H1 (cell line): Measurements from ENCODE around the gene PRDX5. TPM values are rescaled to one million over a fixed set of nuclear protein-coding genes. Genes with fewer than 3 reads are reported as not detected.

ENCODE experiments used
- CTCF ChIA-PET: fragments of 300-600 bp; sonication (Branson Sonifier 250); formaldehyde crosslinking; loops from one replicate; lab custom pipeline; 2021; ENCODE audit not compliant: partially characterized antibody; lab: Charles Lee
- POLR2A ChIA-PET: fragments of 300-600 bp; sonication (Branson Sonifier 250); formaldehyde crosslinking; loops from one replicate; lab custom pipeline; 2021; ENCODE audit warnings: inconsistent platforms; ENCODE audit not compliant: partially characterized antibody; lab: Charles Lee
- DNase-seq, 2 experiments: peaks; one replicate each; pipeline versions ENCODE4 v3.0.0 to v3.0.0-alpha.2; 2010 to 2022; ENCODE audit warnings: low spot score in 2 of 2, low read depth in 1 of 2, mixed read lengths in 1 of 2
- FAIRE-seq: peaks from 2 replicates; lab custom pipeline; 2011; peaks lifted over from hg19 to GRCh38; lab: Jason Lieb, UNC
- H2AFZ ChIP-seq: 2 replicates; pipeline ENCODE4 v1.8.1; 2012; ENCODE audit warnings: low read length, inconsistent platforms
- H2AK5ac ChIP-seq: 2 replicates; pipeline ENCODE4 v1.6.1; 2013; ENCODE audit warnings: low read depth, low read length
- H2BK120ac ChIP-seq: replicated peaks from 2 replicates; pipeline ENCODE3; 2013; ENCODE audit warnings: low read depth, low read length, inconsistent platforms
- H2BK12ac ChIP-seq: 2 replicates; pipeline ENCODE4 v1.6.1; 2013; ENCODE audit warnings: low read depth, low read length
- H2BK15ac ChIP-seq: 2 replicates; pipeline ENCODE4 v1.6.1; 2013; ENCODE audit warnings: low read length
- H2BK20ac ChIP-seq: 2 replicates; pipeline ENCODE4 v1.6.1; 2013; ENCODE audit warnings: low read length
- H2BK5ac ChIP-seq: 2 replicates; pipeline ENCODE4 v1.6.1; 2013; ENCODE audit warnings: low read depth, low read length
- H3K14ac ChIP-seq: 2 replicates; pipeline ENCODE4 v1.6.1; 2013; ENCODE audit warnings: inconsistent platforms; ENCODE audit not compliant: insufficient read length
- H3K18ac ChIP-seq: 2 replicates; pipeline ENCODE4 v1.6.1; 2013; ENCODE audit warnings: low read length; ENCODE audit errors: extremely low read depth
- H3K23ac ChIP-seq: 2 replicates; pipeline ENCODE4 v1.6.1; 2013; ENCODE audit warnings: inconsistent platforms; ENCODE audit not compliant: insufficient read length
- H3K23me2 ChIP-seq: 2 replicates; pipeline ENCODE4 v1.6.1; 2013; ENCODE audit warnings: low read depth, low read length
- H3K27ac ChIP-seq: 2 replicates; pipeline ENCODE4 v1.6.1; 2011; ENCODE audit warnings: low read depth, low read length, inconsistent platforms
- H3K27me3 ChIP-seq, 4 experiments: replicated peaks in 1 of 4; 1 replicate in 1 of 4; 2 replicates in 3 of 4; pipeline versions ENCODE4 v1.6.1 to v1.8.1; 2011 to 2013; ENCODE audit warnings: low read length in 3 of 4, mild to moderate bottlenecking in 3 of 4, inconsistent platforms in 2 of 4, mixed read lengths in 2 of 4, moderate library complexity in 1 of 4; ENCODE audit not compliant: control insufficient read depth in 3 of 4, insufficient read depth in 3 of 4; ENCODE audit errors: extremely low read depth in 1 of 4
- H3K36me3 ChIP-seq, 4 experiments: 2 replicates each; pipeline versions ENCODE4 v1.6.1 to v1.8.1; 2011 to 2013; ENCODE audit warnings: mild to moderate bottlenecking in 4 of 4, low read length in 3 of 4, moderate library complexity in 2 of 4, control low read depth in 1 of 4, inconsistent platforms in 1 of 4; ENCODE audit not compliant: insufficient read depth in 4 of 4, control insufficient read depth in 2 of 4
- H3K4ac ChIP-seq: replicated peaks from 2 replicates; pipeline ENCODE3; 2013; ENCODE audit warnings: low read length, low read depth, mixed read lengths, inconsistent platforms; ENCODE audit not compliant: insufficient read length
- H3K4me1 ChIP-seq, 4 experiments: replicated peaks in 1 of 4; 1 replicate in 1 of 4; 2 replicates in 3 of 4; pipeline versions ENCODE4 v1.6.1 to v1.8.1; 2011 to 2013; ENCODE audit warnings: low read length in 3 of 4, inconsistent platforms in 2 of 4, mixed read lengths in 1 of 4; ENCODE audit not compliant: insufficient read depth in 4 of 4, control insufficient read depth in 3 of 4
- H3K4me2 ChIP-seq, 2 experiments: 2 replicates each; pipeline versions ENCODE4 v1.6.1 to v1.8.1; 2011 to 2013; ENCODE audit warnings: low read depth in 2 of 2, low read length in 2 of 2, control low read depth in 1 of 2, inconsistent platforms in 1 of 2, mild to moderate bottlenecking in 1 of 2; ENCODE audit not compliant: insufficient read depth in 1 of 2
- H3K4me3 ChIP-seq, 4 experiments: fragments of 200-600, 300-600 bp in 1 of 4; sonication (generic), shearing (Covaris generic), sonication (Bioruptor Twin) in 1 of 4; 2 replicates each; pipeline versions ENCODE4 v1.5.1 to v1.8.1; 2011 to 2016; ENCODE audit warnings: low read length in 4 of 4, low read depth in 3 of 4, control low read depth in 2 of 4, inconsistent platforms in 2 of 4, mild to moderate bottlenecking in 2 of 4, mixed read lengths in 1 of 4, moderate library complexity in 1 of 4; ENCODE audit not compliant: insufficient read depth in 2 of 4; ENCODE audit errors: extremely low read depth in 1 of 4
- H3K56ac ChIP-seq: replicated peaks from 2 replicates; pipeline ENCODE3; 2013; ENCODE audit warnings: low read depth, mild to moderate bottlenecking, mixed read lengths, low read length, inconsistent platforms; ENCODE audit not compliant: insufficient read length
- H3K79me1 ChIP-seq: 2 replicates; pipeline ENCODE4 v1.6.1; 2013; ENCODE audit warnings: low read depth, low read length, control low read depth
- H3K79me2 ChIP-seq, 2 experiments: 2 replicates each; pipeline versions ENCODE4 v1.6.1 to v1.8.1; 2012 to 2013; ENCODE audit warnings: low read length in 2 of 2, mild to moderate bottlenecking in 2 of 2, inconsistent platforms in 1 of 2; ENCODE audit not compliant: insufficient read depth in 2 of 2, control insufficient read depth in 1 of 2
- H3K9ac ChIP-seq, 4 experiments: replicated peaks in 1 of 4; 1 replicate in 1 of 4; 2 replicates in 3 of 4; pipeline versions ENCODE4 v1.6.1 to v1.8.1; 2011 to 2013; ENCODE audit warnings: low read depth in 3 of 4, low read length in 3 of 4, control low read depth in 2 of 4, mild to moderate bottlenecking in 2 of 4, moderate library complexity in 2 of 4, inconsistent platforms in 1 of 4; ENCODE audit errors: extremely low read depth in 1 of 4
- H3K9me3 ChIP-seq, 2 experiments: 2 replicates each; pipeline versions ENCODE4 v1.6.1 to v1.8.1; 2012 to 2013; ENCODE audit warnings: mild to moderate bottlenecking in 2 of 2, moderate library complexity in 2 of 2, control low read depth in 1 of 2, inconsistent platforms in 1 of 2, low read depth in 1 of 2, low read length in 1 of 2, mixed read lengths in 1 of 2; ENCODE audit not compliant: insufficient read depth in 2 of 2
- H4K20me1 ChIP-seq, 2 experiments: replicated peaks in 1 of 2; 2 replicates each; pipeline versions ENCODE3 to v1.8.1; 2011 to 2013; ENCODE audit warnings: inconsistent platforms in 2 of 2, low read length in 2 of 2, mild to moderate bottlenecking in 1 of 2; ENCODE audit not compliant: insufficient read depth in 2 of 2, control insufficient read depth in 1 of 2
- H4K5ac ChIP-seq: 2 replicates; pipeline ENCODE4 v1.6.1; 2013; ENCODE audit warnings: low read length, low read depth, mixed read lengths, inconsistent platforms; ENCODE audit not compliant: insufficient read length
- H4K8ac ChIP-seq: 2 replicates; pipeline ENCODE4 v1.8.0; 2013; ENCODE audit warnings: mild to moderate bottlenecking, moderate library complexity, low read length, inconsistent platforms; ENCODE audit not compliant: insufficient read depth; ENCODE audit errors: extremely low read depth
- H4K91ac ChIP-seq: replicated peaks from 2 replicates; pipeline ENCODE3; 2013; ENCODE audit warnings: low read length, mixed read lengths, inconsistent platforms; ENCODE audit not compliant: insufficient read length
- BRCA1 ChIP-seq: IDR thresholded peaks from 2 replicates; pipeline ENCODE4 v1.6.1; 2012; ENCODE audit warnings: low read depth, low read length, improper control_type of control experiment
- KDM4A ChIP-seq: IDR thresholded peaks from one replicate; pipeline ENCODE4 v1.7.1; 2012; ENCODE audit warnings: low read depth, mild to moderate bottlenecking, moderate library complexity, low read length, inconsistent platforms; ENCODE audit not compliant: severe bottlenecking
- NRF1 ChIP-seq: IDR thresholded peaks from 2 replicates; pipeline ENCODE4 v1.6.1; 2011; ENCODE audit warnings: mild to moderate bottlenecking, low read depth, low read length, improper control_type of control experiment
- RAD21 ChIP-seq, 2 experiments: IDR thresholded peaks in 1 of 2; conservative IDR thresholded peaks in 1 of 2; 2 replicates each; pipeline ENCODE4 v1.6.1; 2011; ENCODE audit warnings: low read depth in 2 of 2, low read length in 2 of 2, improper control_type of control experiment in 1 of 2, inconsistent platforms in 1 of 2, mild to moderate bottlenecking in 1 of 2, moderate library complexity in 1 of 2
- SP1 ChIP-seq: IDR thresholded peaks from 2 replicates; pipeline ENCODE4 v1.6.1; 2011; ENCODE audit warnings: low read depth, low read length
- TAF1 ChIP-seq: IDR thresholded peaks from 2 replicates; pipeline ENCODE4 v1.6.1; 2011; ENCODE audit warnings: mild to moderate bottlenecking, low read depth, low read length
- WGBS, 2 experiments: shearing (Covaris generic) in 1 of 2; methylation state at CpG; one replicate each; pipeline versions ENCODE4 v1.1.6 to v1.1.7; 2013 to 2015; ENCODE audit warnings: low lambda C conversion rate in 2 of 2, mixed read lengths in 2 of 2, inconsistent platforms in 1 of 2, low coverage in 1 of 2, missing lambda C conversion rate in 1 of 2; ENCODE audit not compliant: insufficient replicate concordance in 2 of 2, insufficient coverage in 1 of 2, insufficient read length in 1 of 2; ENCODE audit errors: extremely low coverage in 1 of 2, missing lambda C conversion rate in 1 of 2; 5-methylcytosine and 5-hydroxymethylcytosine counted together
- polyA plus RNA-seq, 7 experiments: library from polyadenylated mRNA; depleted of rRNA in 3 of 7; stranded (reverse) in 5 of 7; unstranded in 2 of 7; fragments of >200 nt in 5 of 7; fragments of 200-250 nt in 2 of 7; gene quantifications; 1 replicate in 5 of 7; 2 replicates in 1 of 7; 4 replicates in 1 of 7; pipeline versions ENCODE4 v1.2.1 to v1.2.3, GENCODE V29; 2011 to 2013; ENCODE audit warnings: missing spikeins in 2 of 7, mixed read lengths in 2 of 7
- total RNA-seq: library from RNA; stranded (reverse); fragmentation: NEBNext Ultra II Directional; extraction: Animal tissue kit (Norgen Biotek cat#: 25700); gene quantifications from 2 replicates; pipeline ENCODE4 v1.2.1, GENCODE V29; 2021
- TF ChIP-seq, protein P1 (sequence below), 3 experiments: IDR thresholded peaks; 1 replicate in 2 of 3; 2 replicates in 1 of 3; pipeline versions ENCODE4 v1.5.1 to v1.6.1; 2011; ENCODE audit warnings: low read length in 3 of 3, mild to moderate bottlenecking in 3 of 3, inconsistent platforms in 2 of 3, low read depth in 1 of 3, moderate library complexity in 1 of 3; ENCODE audit not compliant: insufficient read depth in 1 of 3; ENCODE audit errors: control extremely low read depth in 1 of 3

PRDX5 gene
- total and polyA plus RNA-seq, 2 of the 8 experiments (the other 6 are each of a cell fraction or from before 2014, with no cell fraction given), result 201 to 582 TPM

DNA sequence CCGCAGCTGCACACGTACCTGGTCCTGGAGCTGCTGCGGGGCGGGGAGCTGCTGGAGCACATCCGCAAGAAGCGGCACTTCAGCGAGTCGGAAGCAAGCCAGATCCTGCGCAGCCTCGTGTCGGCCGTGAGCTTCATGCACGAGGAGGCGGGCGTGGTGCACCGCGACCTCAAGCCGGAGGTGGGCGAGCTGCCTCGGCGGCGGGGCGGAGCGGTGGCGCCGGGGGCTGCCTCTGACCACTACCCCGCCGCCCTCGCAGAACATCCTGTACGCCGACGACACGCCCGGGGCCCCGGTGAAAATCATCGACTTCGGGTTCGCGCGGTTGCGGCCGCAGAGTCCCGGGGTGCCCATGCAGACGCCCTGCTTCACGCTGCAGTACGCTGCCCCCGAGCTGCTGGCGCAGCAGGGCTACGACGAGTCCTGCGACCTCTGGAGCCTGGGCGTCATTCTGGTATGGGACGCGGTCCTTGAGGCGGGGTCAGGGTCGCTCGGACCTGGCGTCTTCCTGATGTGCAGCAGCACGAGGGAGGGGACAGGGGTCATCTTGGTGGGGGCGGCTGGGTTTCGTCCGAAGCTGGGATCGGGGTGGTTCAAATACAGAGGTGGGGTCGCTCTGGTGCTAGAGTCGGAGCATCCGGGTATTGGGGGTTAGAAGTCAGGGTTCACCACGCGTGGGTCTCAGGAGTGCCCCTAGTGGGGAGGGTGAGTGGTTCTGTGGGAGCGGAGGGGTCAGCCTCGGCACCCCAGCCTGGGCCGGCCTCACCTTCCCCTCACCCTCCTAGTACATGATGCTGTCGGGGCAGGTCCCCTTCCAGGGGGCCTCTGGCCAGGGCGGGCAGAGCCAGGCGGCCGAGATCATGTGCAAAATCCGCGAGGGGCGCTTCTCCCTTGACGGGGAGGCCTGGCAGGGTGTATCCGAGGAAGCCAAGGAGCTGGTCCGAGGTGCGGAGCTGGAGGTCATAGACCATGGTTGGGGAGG is 51.8 kb downstream of the PRDX5 start:
- DNase-seq (peak in 1 of 2 experiments; percentile 58), FAIRE-seq (no peak)
- 93% methylated on average over 60 of the region's 82 CpGs; no CpG with 5 or more reads in 1 of the 2 experiments for WGBS, 2 experiments
- Histone ChIP-seq H3K14ac (no peak overlapping the region), H4K91ac (no peak overlapping the region), H3K18ac (no peak overlapping the region; the same call in 1 of the 2 replicates), H2BK5ac (0 out of 2 replicates have a peak overlapping the region, but pooled peaks have one; percentile 44), H3K27me3 (no peaks in the 10 kb centered on the region), H3K4me1 (peaks cover 0 to 5% (median 2%) of the 10 kb centered on the region in 4 experiments; a peak in 4 of 7 replicates), H2BK12ac (no peak overlapping the region), H3K23me2 (no peaks in the 10 kb centered on the region; the same call in 1 of the 2 replicates), H2BK15ac (no peak overlapping the region), H3K27ac (no peak overlapping the region), H2AK5ac (no peak overlapping the region), H3K56ac (no peak overlapping the region), H2BK120ac (no peak overlapping the region), H2AFZ (no peak overlapping the region), H3K79me1 (no peaks in the 10 kb centered on the region), H3K4me2 (no peak overlapping the region), H4K8ac (no peak overlapping the region), H3K9me3 (no peaks in the 10 kb centered on the region), H3K4ac (no peak overlapping the region), H2BK20ac (no peak overlapping the region), H3K23ac (no peak overlapping the region), H3K79me2 (no peaks in the 10 kb centered on the region), H3K9ac (no peak overlapping the region), H3K36me3 (peaks cover 0 to 14% (median 0%) of the 10 kb centered on the region in 4 experiments; a peak in 3 of 8 replicates), H3K4me3 (no peak overlapping the region), H4K5ac (no peak overlapping the region), H4K20me1 (no peaks in the 10 kb centered on the region)
- POLR2A ChIA-PET, result interaction anchor here (0.6 to 2.9 kb wide), 3 partner anchors 10 to 356 kb away, joined by 3 to 14 read pairs (median 3); partner anchors contain the start of genes PRDX5, RPS6KA4 and TRMT112
- CTCF ChIA-PET, result interaction anchor here (0.6 to 8.3 kb wide), 20 partner anchors 8 to 280 kb away, joined by 3 to 80 read pairs (median 4); no protein-coding TSS in a partner anchor
- TF ChIP-seq TAF1, result no peak
- TF ChIP-seq RAD21 (IDR thresholded peaks at IDR 0.05 in 1 of 2, conservative IDR thresholded peaks at IDR 0.05 in 1 of 2; ENCODE audit: low read depth in 2 of 2, low read length in 2 of 2), result peak in 1 of 2 experiments; percentile 25; a peak in 1 of 4 replicates
- TF ChIP-seq SP1, result no peak
- no peak for TF ChIP-seq KDM4A
- no peak for TF ChIP-seq BRCA1
- TF ChIP-seq NRF1, result no peak
- TF ChIP-seq, protein P1, sequence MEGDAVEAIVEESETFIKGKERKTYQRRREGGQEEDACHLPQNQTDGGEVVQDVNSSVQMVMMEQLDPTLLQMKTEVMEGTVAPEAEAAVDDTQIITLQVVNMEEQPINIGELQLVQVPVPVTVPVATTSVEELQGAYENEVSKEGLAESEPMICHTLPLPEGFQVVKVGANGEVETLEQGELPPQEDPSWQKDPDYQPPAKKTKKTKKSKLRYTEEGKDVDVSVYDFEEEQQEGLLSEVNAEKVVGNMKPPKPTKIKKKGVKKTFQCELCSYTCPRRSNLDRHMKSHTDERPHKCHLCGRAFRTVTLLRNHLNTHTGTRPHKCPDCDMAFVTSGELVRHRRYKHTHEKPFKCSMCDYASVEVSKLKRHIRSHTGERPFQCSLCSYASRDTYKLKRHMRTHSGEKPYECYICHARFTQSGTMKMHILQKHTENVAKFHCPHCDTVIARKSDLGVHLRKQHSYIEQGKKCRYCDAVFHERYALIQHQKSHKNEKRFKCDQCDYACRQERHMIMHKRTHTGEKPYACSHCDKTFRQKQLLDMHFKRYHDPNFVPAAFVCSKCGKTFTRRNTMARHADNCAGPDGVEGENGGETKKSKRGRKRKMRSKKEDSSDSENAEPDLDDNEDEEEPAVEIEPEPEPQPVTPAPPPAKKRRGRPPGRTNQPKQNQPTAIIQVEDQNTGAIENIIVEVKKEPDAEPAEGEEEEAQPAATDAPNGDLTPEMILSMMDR (IDR thresholded peaks at IDR 0.05; ENCODE audit: control extremely low read depth in 1 of 3, insufficient read depth in 1 of 3, low read depth in 1 of 3, low read length in 3 of 3), result peak; percentile 20 to 66 (median 52); a peak in 3 of 4 replicates
